ENCODE results near the gene GET3.

Gene GET3

DNA sequence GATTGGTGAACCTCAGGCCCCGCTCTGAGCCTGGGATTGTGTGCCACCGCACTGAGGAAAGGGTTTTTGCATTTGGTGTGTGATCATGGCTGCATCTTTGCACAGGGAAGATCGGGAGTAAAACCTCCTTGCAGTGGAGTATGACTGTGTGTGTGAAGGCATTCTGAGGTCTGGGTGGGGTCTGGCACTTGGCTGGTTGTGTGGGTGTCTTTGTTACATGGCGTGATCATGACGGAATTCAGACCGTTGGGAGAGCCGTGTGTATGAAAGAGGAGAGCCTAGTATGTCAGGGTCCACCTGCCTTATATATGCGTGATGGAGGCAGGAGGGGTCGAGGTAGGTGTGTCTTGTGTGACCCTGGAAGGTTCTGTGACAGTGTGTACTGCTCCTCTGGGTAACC, 13.6 kb downstream of the GET3 start:
- no peak for DNase-seq

GRCh38 chr19:12751635-12752034, 14.3 kb downstream of the GET3 start, which contains the start of gene BEST2:
BEST2 (plus strand) TSS chr19:12751791; CDS start chr19:12752593, 802 bp downstream.
- no peak for DNase-seq

DNA sequence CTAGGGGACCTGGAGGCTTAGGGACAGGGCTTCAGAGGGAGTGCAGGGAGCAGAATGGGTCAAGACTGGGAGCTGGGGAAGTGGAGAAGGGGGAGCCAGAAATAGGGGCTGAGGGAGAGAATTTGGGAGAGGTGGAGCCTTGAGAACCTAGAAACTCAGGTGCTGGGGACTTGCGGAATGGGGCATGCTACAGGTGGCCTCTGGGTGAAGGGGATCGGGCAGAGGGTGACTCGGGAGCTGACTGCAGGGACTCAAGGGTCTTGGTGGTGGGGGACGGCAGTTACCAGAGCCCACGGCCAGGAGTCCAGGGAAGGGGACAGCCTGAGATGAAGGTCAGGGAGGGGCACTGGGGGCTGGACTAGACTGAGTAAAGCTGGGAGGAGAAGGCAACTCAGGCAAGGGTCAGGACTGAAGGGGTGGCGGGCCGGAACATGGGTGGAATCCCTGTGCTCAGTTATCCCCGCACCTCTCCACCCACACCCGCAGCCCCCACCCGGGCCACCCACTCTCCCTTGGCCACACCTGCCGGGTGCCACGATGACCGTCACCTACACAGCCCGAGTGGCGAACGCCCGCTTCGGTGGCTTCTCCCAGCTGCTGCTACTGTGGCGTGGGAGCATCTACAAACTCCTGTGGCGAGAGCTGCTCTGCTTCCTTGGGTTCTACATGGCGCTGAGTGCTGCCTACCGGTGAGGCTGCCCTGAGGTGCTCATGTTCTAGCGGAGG, 14.9 kb downstream of the GET3 start:
- DNase-seq = no peak

DNA sequence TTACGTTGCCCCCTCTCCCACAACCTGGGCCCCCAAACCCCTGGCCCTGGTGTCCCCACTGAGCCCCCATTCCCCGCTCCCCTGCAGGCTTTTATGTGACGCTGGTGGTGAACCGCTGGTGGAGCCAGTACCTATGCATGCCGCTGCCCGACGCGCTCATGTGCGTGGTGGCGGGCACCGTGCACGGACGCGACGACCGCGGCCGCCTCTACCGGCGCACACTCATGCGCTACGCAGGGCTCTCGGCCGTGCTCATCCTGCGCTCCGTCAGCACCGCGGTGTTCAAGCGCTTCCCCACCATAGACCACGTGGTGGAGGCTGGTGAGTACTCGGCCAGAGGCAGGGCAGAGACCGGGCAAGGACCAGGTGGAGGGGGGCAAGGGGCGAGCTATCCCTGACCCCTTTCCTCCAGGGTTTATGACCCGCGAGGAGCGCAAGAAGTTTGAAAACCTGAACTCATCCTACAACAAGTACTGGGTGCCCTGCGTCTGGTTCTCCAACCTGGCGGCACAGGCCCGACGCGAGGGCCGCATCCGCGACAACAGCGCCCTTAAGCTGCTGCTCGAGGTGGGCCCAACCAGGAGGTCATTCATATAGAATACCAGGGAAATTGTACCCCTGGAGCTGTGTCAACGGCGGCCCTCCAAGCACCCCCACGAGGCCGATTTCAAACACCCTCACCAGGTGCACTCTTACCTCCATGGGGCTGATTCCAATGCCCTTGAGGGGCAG, 17.3 kb downstream of the GET3 start:
- no peak for DNase-seq

- DNase-seq = no peak
Observed at GRCh38 chr19:12756150-12756883, 19.0 kb downstream of the GET3 start.

DNA sequence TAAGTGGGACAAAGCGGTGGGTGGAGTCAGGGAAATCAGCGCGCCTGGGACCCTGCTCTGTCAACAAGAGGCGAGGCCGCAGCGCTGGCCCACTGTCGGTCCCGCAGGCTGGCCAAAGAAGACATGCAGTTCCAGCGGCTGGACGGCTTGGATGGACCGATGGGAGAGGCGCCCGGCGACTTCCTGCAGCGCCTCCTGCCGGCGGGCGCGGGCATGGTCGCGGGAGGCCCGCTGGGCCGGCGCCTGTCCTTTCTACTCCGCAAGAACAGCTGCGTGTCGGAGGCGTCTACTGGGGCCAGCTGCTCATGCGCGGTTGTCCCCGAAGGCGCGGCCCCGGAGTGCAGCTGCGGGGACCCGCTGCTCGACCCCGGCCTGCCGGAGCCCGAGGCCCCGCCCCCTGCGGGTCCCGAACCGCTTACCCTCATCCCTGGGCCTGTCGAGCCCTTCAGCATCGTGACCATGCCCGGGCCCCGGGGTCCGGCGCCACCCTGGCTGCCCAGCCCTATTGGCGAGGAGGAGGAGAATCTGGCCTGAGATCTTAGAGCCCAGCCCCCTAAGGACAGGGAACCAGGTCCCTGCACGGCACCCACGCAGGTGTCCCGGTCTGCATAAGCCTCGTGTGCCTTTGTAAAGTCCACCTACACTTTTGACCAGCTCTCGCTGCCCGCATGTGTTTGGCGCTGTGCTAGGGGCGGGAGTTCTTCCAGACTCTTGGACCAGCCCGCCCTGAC, 20.4 kb downstream of the GET3 start:
- peak in 44 of 56 donors; percentile 3 to 72 (median 32) for DNase-seq

GRCh38 chr19:12759686-12760085, 22.4 kb downstream of the GET3 start:
- DNase-seq = no peak

- DNase-seq = no peak
Observed at GRCh38 chr19:12763100-12763499, 25.8 kb downstream of the GET3 start.

GRCh38 chr19:12764698-12765097, 27.4 kb downstream of the GET3 start:
- DNase-seq = no peak

DNA sequence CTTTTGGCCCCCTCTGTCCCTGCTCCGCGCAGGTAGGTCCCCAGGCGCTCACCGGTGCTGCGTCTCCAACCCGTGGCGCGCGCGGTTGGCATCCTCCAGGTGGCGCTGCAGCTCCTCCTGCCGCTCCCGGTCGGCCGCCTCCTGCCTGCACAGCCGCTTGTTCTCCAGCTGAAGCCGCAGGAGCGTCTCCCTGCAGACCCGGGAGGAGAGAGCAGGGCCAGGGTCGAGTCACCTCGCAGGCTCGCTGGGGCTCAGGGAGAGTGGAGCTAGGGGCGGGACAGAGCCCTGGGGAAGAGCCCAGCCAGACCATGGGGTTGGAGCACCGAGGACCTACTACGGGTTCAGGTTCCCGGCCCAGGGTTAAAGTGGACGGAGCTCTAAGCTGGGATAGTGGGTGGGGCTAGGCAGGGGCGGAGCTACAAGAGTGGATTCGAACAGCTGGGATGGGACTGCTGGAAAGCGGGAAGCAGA, 28.8 kb downstream of the GET3 start:
- peak in 39 of 56 donors; percentile 8 to 85 (median 52) for DNase-seq

DNA sequence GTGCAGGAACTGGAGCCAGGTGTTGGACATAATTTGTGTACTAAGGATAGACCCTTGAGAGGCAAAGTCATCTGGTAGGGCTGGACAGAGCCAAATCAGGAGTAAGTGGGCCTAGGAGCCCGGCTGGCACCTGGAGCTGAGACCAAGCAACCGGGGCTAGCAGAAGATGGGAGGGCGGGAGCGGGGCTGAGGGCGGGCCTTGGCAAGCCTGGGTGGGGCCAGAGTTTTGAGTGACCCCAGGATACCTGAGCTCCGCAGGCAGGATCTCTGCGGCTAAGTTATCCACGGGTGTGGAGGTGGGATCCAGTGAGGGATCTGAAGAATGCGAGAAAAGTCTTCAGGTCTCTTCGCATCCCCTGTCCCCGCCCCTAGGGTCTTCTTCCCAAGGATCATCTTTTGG, 29.9 kb downstream of the GET3 start:
- DNase-seq = no peak

DNA sequence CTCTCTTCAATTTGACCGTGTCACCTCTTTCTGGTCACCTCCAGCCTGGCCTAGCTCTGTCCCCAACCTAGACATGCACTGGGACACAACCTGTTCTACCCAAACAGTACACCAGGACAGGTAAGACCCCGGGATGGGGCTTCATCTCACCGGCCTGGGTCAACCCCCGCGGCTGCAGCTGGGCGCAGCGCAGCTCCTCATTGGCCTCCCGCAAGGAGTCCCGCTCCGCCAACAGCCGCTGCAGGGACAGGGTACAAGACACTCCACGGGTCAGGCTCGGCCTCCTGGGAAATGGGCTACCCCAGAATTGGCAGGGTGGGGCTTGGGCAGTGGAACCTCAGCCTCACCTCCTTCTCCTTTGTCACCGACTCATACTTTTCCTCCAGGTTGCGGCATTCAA, 30.4 kb downstream of the GET3 start:
- no peak for DNase-seq

DNA sequence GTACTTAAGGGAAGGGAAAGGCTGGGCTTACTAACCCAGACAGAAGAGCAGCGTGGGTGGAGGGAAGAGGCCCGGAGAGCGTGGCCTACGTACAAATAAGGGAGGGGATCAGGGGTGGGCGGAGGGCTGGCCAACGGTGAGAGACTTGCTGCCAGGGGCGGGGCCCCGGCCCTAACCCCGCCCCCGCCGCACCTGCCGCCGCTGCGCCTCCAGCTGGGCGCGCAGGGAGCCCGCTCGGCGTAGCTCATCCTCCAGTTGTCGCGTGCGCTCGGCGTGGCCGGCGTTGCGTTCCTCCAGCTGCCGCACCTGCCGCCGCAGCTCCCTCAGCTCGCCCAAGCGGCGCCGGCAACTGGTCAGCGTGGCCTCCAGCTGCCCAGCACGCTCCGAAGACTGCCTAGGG, 32.4 kb downstream of the GET3 start:
- no peak for DNase-seq

DNA sequence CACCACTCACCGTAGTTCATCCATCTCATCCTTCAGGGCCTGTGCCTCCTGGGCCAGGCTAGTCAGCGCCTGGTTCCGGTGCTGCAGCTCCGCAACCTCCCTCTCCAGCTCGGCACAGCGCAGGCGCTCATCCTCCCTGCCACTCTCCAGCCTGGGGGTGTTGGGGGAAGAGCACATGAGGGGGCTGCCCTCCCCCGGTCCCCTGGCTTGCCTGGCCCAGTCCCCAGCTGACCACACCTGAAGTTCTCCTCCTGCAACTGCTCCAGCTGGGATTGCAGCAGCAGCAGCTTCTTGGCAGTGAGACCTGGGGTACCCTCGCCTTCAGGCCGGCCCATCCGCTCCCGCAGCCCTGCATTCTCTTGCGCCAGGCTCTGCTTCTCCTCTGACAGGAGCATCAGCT, 33.6 kb downstream of the GET3 start:
- DNase-seq = no peak

- no peak for DNase-seq
Observed at GRCh38 chr19:12772323-12772722, 35.0 kb downstream of the GET3 start.

DNA sequence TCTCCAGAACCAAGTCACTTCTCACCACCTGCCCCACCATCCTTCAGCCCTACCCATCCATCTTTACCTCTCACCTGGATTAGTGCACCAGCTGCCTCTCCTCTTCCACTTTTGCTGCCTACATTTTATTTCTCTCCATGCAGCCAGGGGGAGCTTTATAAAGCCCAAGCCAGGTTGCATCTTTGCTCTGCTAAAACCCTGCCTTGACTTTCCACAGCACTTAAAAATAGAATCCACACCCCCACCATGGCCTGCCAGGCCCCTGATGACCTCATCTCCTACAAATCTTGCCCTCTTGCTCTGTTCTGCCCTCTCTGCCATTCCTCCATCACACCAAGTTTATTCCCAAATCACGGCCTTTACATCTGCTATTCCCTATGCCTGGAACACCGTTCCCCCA, 36.3 kb downstream of the GET3 start:
- DNase-seq = no peak

DNA sequence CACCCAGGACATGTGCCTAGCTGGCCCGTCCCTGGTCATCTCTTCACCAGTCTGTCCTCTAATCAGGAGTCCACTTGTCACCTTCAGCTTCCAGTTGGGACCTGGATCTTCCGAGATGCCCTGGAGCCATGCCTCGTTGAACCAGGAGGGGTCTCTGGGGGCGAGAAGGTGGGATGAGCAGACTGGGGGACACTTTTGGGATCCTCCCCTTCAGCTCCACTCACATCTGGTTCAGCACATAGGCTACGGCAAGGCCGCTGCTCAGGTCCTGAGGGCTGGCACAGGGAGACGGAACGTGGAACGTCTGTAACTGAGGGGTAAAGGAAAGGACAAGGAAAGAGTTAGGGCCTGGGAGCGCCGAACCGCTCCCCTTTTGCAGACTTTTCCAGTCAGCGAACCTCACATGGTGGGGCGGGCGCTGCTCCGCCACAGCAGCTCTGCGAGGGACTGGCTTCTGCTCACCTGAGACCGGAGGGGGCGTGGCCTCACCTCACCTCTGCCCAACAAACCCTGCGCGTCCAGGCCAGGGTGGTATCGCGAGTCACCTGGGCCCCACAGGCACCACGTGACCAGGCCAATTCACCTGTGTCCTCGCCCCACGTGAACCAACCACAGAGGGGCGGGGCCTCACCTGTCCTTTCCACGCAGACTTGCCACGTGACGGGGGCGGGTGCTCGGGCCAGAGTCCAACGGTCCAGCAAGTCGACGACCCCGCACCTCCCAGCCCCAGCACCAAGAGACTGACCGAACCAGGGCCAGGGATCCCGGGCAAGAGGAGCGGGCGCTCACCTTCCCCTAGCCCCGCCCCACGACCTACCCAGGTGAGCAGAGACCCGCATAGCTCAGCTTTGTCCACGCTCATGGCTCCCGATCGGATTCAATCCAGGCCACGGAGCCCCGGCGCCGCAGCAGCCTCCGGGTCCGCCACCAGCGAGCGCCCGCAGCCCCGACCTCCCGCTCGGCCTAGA, 37.6 kb downstream of the GET3 start, which contains the start of gene HOOK2:
Gene HOOK2, minus strand, starts transcription at position 965 of the 968 bp plus-strand sequence. Its CDS starts 103 bp downstream, at position 862.
- peak in 15 of 56 donors; percentile 20 to 75 (median 55) for DNase-seq

GRCh38 chr19:12777217-12778016, 40.1 kb downstream of the GET3 start:
- peak in 53 of 56 donors; percentile 7 to 81 (median 57) for DNase-seq
